Measurements from ENCODE around the gene AJAP1. TPM values are rescaled to one million over a fixed set of nuclear protein-coding genes. Genes with fewer than 3 reads are reported as not detected.
A peak's percentile ranks its signal among the peaks of the same experiment; 100 is the strongest.

Gene AJAP1
- total RNA-seq, 3 donors from 2014 or later: 0.16 to 0.66 (median 0.44) TPM

- Histone ChIP-seq H3K27ac (peak overlapping the region in 1 of 2 donors; percentile 3), H3K36me3 (no peaks in the 10 kb centered on the region), H3K4me1 (no peaks in the 10 kb centered on the region), H3K27me3 (peaks cover 0 to 6% of the 10 kb centered on the region in 2 donors), H3K9me3 (no peaks in the 10 kb centered on the region), H3K4me3 (no peak overlapping the region)
- no peak for TF ChIP-seq CTCF (IDR thresholded peaks at IDR 0.05)
- TF ChIP-seq POLR2A (IDR thresholded peaks at IDR 0.05): no peak
- TF ChIP-seq POLR2AphosphoS5 (IDR thresholded peaks at IDR 0.05): no peak
- intact Hi-C loops (cut with DNase I; ENCODE audit: low total_unique reads): loop anchor here (5.0 kb wide), 1 partner anchor 1416 kb away; no protein-coding TSS in a partner anchor
- peak in 1 of 2 donors; percentile 35 for DNase-seq (ENCODE audit: low spot score in 2 of 2)
Measured at GRCh38 chr1:4801192-4801924, 146.9 kb downstream of the AJAP1 start.

- TF ChIP-seq POLR2A (IDR thresholded peaks at IDR 0.05): no peak
- no peak for TF ChIP-seq POLR2AphosphoS5 (IDR thresholded peaks at IDR 0.05)
- TF ChIP-seq CTCF (IDR thresholded peaks at IDR 0.05): no peak
- DNase-seq (ENCODE audit: low spot score in 2 of 2): no peak
- peaks cover 0 to 6% of the 10 kb centered on the region in 2 donors for H3K27me3 ChIP-seq
- no peaks in the 10 kb centered on the region for H3K36me3 ChIP-seq
- peaks cover 0 to 3% of the 10 kb centered on the region in 2 donors for H3K9me3 ChIP-seq
- intact Hi-C loops (cut with DNase I; ENCODE audit: low total_unique reads): loop anchor here (5.0 kb wide), 1 partner anchor 1415 kb away; no protein-coding TSS in a partner anchor
- H3K27ac ChIP-seq: peak overlapping the region in 1 of 2 donors; percentile 3
- H3K4me3 ChIP-seq: no peak overlapping the region
- H3K4me1 ChIP-seq: no peaks in the 10 kb centered on the region
Measured at GRCh38 chr1:4802024-4802423, 147.6 kb downstream of the AJAP1 start.

- Histone ChIP-seq H3K4me1 (no peaks in the 10 kb centered on the region), H3K4me3 (no peak overlapping the region), H3K27me3 (peaks cover 0 to 6% of the 10 kb centered on the region in 2 donors), H3K27ac (no peak overlapping the region), H3K36me3 (no peaks in the 10 kb centered on the region), H3K9me3 (peaks cover 0 to 6% of the 10 kb centered on the region in 2 donors)
- no peak for DNase-seq (ENCODE audit: low spot score in 2 of 2)
- TF ChIP-seq POLR2A (IDR thresholded peaks at IDR 0.05) (no peak), POLR2AphosphoS5 (IDR thresholded peaks at IDR 0.05) (no peak), CTCF (IDR thresholded peaks at IDR 0.05) (no peak)
- intact Hi-C loops (cut with DNase I; ENCODE audit: low total_unique reads): loop anchor here (5.0 kb wide), 1 partner anchor 1414 kb away; no protein-coding TSS in a partner anchor
Measured at GRCh38 chr1:4803335-4803734, 148.9 kb downstream of the AJAP1 start.

- Histone ChIP-seq H3K4me1 (no peaks in the 10 kb centered on the region), H3K4me3 (no peak overlapping the region), H3K9me3 (peaks cover 0 to 10% of the 10 kb centered on the region in 2 donors), H3K27me3 (peaks cover 0 to 6% of the 10 kb centered on the region in 2 donors), H3K36me3 (no peaks in the 10 kb centered on the region), H3K27ac (no peak overlapping the region)
- DNase-seq (ENCODE audit: low spot score in 2 of 2): no peak
- TF ChIP-seq CTCF (IDR thresholded peaks at IDR 0.05) (no peak), POLR2AphosphoS5 (IDR thresholded peaks at IDR 0.05) (no peak), POLR2A (IDR thresholded peaks at IDR 0.05) (no peak)
- intact Hi-C loops (cut with DNase I; ENCODE audit: low total_unique reads): no loop called here
Measured at GRCh38 chr1:4805987-4806386, 151.6 kb downstream of the AJAP1 start.

GRCh38 chr1:4820543-4820942 is 166.1 kb downstream of the AJAP1 start:
- TF ChIP-seq POLR2AphosphoS5 (IDR thresholded peaks at IDR 0.05): no peak
- no peak overlapping the region for H3K27ac ChIP-seq
- DNase-seq (ENCODE audit: low spot score in 2 of 2): no peak
- H3K4me3 ChIP-seq: no peak overlapping the region
- intact Hi-C loops (cut with DNase I; ENCODE audit: low total_unique reads): no loop called here
- H3K27me3 ChIP-seq: no peaks in the 10 kb centered on the region
- peaks cover 6 to 37% of the 10 kb centered on the region in 2 donors for H3K9me3 ChIP-seq
- no peaks in the 10 kb centered on the region for H3K4me1 ChIP-seq
- no peaks in the 10 kb centered on the region for H3K36me3 ChIP-seq

All from breast epithelium (tissue), 4 donors.